ENCODE measurements around the gene TEDC1.

The TEDC1 gene

GRCh38 chr14:105526776-105527380, 35.8 kb downstream of the TEDC1 start:
- Mint-ChIP-seq H3K27ac (ENCODE audit: low read depth) (no peak overlapping the region), H3K4me1 (peaks cover 10% of the 10 kb centered on the region), H3K4me3 (peak overlapping the region; percentile 67), H3K27me3 (peaks cover 49% of the 10 kb centered on the region), H3K9me3 (no peaks in the 10 kb centered on the region), H3K36me3 (ENCODE audit: insufficient read depth) (peaks cover 5% of the 10 kb centered on the region)
- DNase-seq (ENCODE audit: low spot score in 2 of 2) = no peak
- ATAC-seq (replicated peaks; ENCODE audit: extremely low read depth, poor library complexity, severe bottlenecking) = no peak

- Mint-ChIP-seq H3K36me3 (ENCODE audit: insufficient read depth) (peaks cover 5% of the 10 kb centered on the region), H3K4me1 (peaks cover 10% of the 10 kb centered on the region), H3K27me3 (peaks cover 49% of the 10 kb centered on the region), H3K27ac (ENCODE audit: low read depth) (no peak overlapping the region), H3K4me3 (peak overlapping the region; percentile 67), H3K9me3 (no peaks in the 10 kb centered on the region)
- DNase-seq (ENCODE audit: low spot score in 2 of 2) (no peak), ATAC-seq (replicated peaks; ENCODE audit: extremely low read depth, poor library complexity, severe bottlenecking) (no peak)
These were observed 36.4 kb downstream of the TEDC1 start for GRCh38 chr14:105527381-105527825.

- H3K27ac Mint-ChIP-seq (ENCODE audit: low read depth) = no peak overlapping the region
- peaks cover 49% of the 10 kb centered on the region for H3K27me3 Mint-ChIP-seq
- peaks cover 10% of the 10 kb centered on the region for H3K4me1 Mint-ChIP-seq
- peak; percentile 64 to 73 for DNase-seq (ENCODE audit: low spot score in 2 of 2)
- ATAC-seq (replicated peaks; ENCODE audit: extremely low read depth, poor library complexity, severe bottlenecking) = peak; percentile 69
- peaks cover 5% of the 10 kb centered on the region for H3K36me3 Mint-ChIP-seq (ENCODE audit: insufficient read depth)
- H3K9me3 Mint-ChIP-seq = no peaks in the 10 kb centered on the region
- peak overlapping the region; percentile 67 for H3K4me3 Mint-ChIP-seq
These were observed 37.0 kb downstream of the TEDC1 start for GRCh38 chr14:105527826-105528585.

- H3K4me3 Mint-ChIP-seq = peak overlapping the region; percentile 67
- DNase-seq (ENCODE audit: low spot score in 2 of 2) = no peak
- H3K36me3 Mint-ChIP-seq (ENCODE audit: insufficient read depth) = peaks cover 5% of the 10 kb centered on the region
- ATAC-seq (replicated peaks; ENCODE audit: extremely low read depth, poor library complexity, severe bottlenecking) = no peak
- H3K9me3 Mint-ChIP-seq = no peaks in the 10 kb centered on the region
- H3K4me1 Mint-ChIP-seq = peaks cover 10% of the 10 kb centered on the region
- H3K27ac Mint-ChIP-seq (ENCODE audit: low read depth) = no peak overlapping the region
- peaks cover 46% of the 10 kb centered on the region for H3K27me3 Mint-ChIP-seq
These were observed 37.7 kb downstream of the TEDC1 start for GRCh38 chr14:105528586-105529318.

GRCh38 chr14:105529319-105529568, 38.2 kb downstream of the TEDC1 start:
- Mint-ChIP-seq H3K4me3 (peak overlapping the region; percentile 58), H3K27me3 (peaks cover 51% of the 10 kb centered on the region), H3K9me3 (no peaks in the 10 kb centered on the region), H3K27ac (ENCODE audit: low read depth) (no peak overlapping the region), H3K4me1 (peaks cover 10% of the 10 kb centered on the region), H3K36me3 (ENCODE audit: insufficient read depth) (peaks cover 5% of the 10 kb centered on the region)
- DNase-seq (ENCODE audit: low spot score in 2 of 2) = no peak
- ATAC-seq (replicated peaks; ENCODE audit: extremely low read depth, poor library complexity, severe bottlenecking) = no peak

GRCh38 chr14:105529569-105530284, 38.7 kb downstream of the TEDC1 start:
- peaks cover 5% of the 10 kb centered on the region for H3K36me3 Mint-ChIP-seq (ENCODE audit: insufficient read depth)
- peaks cover 10% of the 10 kb centered on the region for H3K4me1 Mint-ChIP-seq
- H3K27ac Mint-ChIP-seq (ENCODE audit: low read depth) = no peak overlapping the region
- peak overlapping the region; percentile 16 for H3K4me3 Mint-ChIP-seq
- peaks cover 54% of the 10 kb centered on the region for H3K27me3 Mint-ChIP-seq
- no peak for DNase-seq (ENCODE audit: low spot score in 2 of 2)
- ATAC-seq (replicated peaks; ENCODE audit: extremely low read depth, poor library complexity, severe bottlenecking) = no peak
- no peaks in the 10 kb centered on the region for H3K9me3 Mint-ChIP-seq

- DNase-seq (ENCODE audit: low spot score in 2 of 2) (no peak), ATAC-seq (replicated peaks; ENCODE audit: extremely low read depth, poor library complexity, severe bottlenecking) (no peak)
- Mint-ChIP-seq H3K36me3 (ENCODE audit: insufficient read depth) (peaks cover 4% of the 10 kb centered on the region), H3K4me1 (peaks cover 10% of the 10 kb centered on the region), H3K9me3 (no peaks in the 10 kb centered on the region), H3K27me3 (peaks cover 51% of the 10 kb centered on the region), H3K27ac (ENCODE audit: low read depth) (no peak overlapping the region), H3K4me3 (peak overlapping the region; percentile 16)
These were observed 39.4 kb downstream of the TEDC1 start for GRCh38 chr14:105530285-105531087.

GRCh38 chr14:105531088-105531893, 40.2 kb downstream of the TEDC1 start:
- Mint-ChIP-seq H3K27ac (ENCODE audit: low read depth) (no peak overlapping the region), H3K4me3 (peak overlapping the region; percentile 16)
- DNase-seq (ENCODE audit: low spot score in 2 of 2) = no peak

GRCh38 chr14:105531894-105532623, 41.0 kb downstream of the TEDC1 start:
- Mint-ChIP-seq H3K4me1 (peaks cover 8% of the 10 kb centered on the region), H3K36me3 (ENCODE audit: insufficient read depth) (peaks cover 4% of the 10 kb centered on the region), H3K4me3 (no peak overlapping the region), H3K9me3 (no peaks in the 10 kb centered on the region), H3K27ac (ENCODE audit: low read depth) (no peak overlapping the region), H3K27me3 (peaks cover 52% of the 10 kb centered on the region)
- DNase-seq (ENCODE audit: low spot score in 2 of 2) (no peak), ATAC-seq (replicated peaks; ENCODE audit: extremely low read depth, poor library complexity, severe bottlenecking) (no peak)

More at GRCh38 chr14:105531088-105531893, 40.2 kb downstream of the TEDC1 start:
- peaks cover 10% of the 10 kb centered on the region for H3K4me1 Mint-ChIP-seq
- H3K9me3 Mint-ChIP-seq = no peaks in the 10 kb centered on the region
- peaks cover 4% of the 10 kb centered on the region for H3K36me3 Mint-ChIP-seq (ENCODE audit: insufficient read depth)
- no peak for ATAC-seq (replicated peaks; ENCODE audit: extremely low read depth, poor library complexity, severe bottlenecking)
- peaks cover 48% of the 10 kb centered on the region for H3K27me3 Mint-ChIP-seq

- ATAC-seq (replicated peaks; ENCODE audit: extremely low read depth, poor library complexity, severe bottlenecking) = no peak
- no peak for DNase-seq (ENCODE audit: low spot score in 2 of 2)
- Mint-ChIP-seq H3K36me3 (ENCODE audit: insufficient read depth) (peaks cover 5% of the 10 kb centered on the region), H3K27me3 (peaks cover 49% of the 10 kb centered on the region), H3K27ac (ENCODE audit: low read depth) (no peak overlapping the region), H3K9me3 (no peaks in the 10 kb centered on the region), H3K4me3 (no peak overlapping the region), H3K4me1 (peaks cover 1% of the 10 kb centered on the region)
These were observed 41.7 kb downstream of the TEDC1 start for GRCh38 chr14:105532735-105533141.

GRCh38 chr14:105533391-105533790, 42.3 kb downstream of the TEDC1 start:
- Mint-ChIP-seq H3K4me3 (no peak overlapping the region), H3K27me3 (peaks cover 52% of the 10 kb centered on the region), H3K36me3 (ENCODE audit: insufficient read depth) (peaks cover 4% of the 10 kb centered on the region), H3K4me1 (no peaks in the 10 kb centered on the region), H3K27ac (ENCODE audit: low read depth) (no peak overlapping the region), H3K9me3 (no peaks in the 10 kb centered on the region)
- DNase-seq (ENCODE audit: low spot score in 2 of 2) (no peak), ATAC-seq (replicated peaks; ENCODE audit: extremely low read depth, poor library complexity, severe bottlenecking) (no peak)

Data from central memory CD8-positive, alpha-beta T cell (primary cell).